Airway epithelial cell (primary cell): Measurements from ENCODE around the gene KRTAP20-4. TPM values are rescaled to one million over a fixed set of nuclear protein-coding genes. Genes with fewer than 3 reads are reported as not detected.

ENCODE experiments used
- total RNA-seq: library from RNA; depleted of rRNA; stranded (reverse); fragments of >200 nt; gene quantifications from 2 replicates; pipeline ENCODE4 v1.2.3, GENCODE V29; 2015

The KRTAP20-4 gene
- total RNA-seq: not detected in 2 replicates

GRCh38 chr21:30620522-30620921 lies at the start of gene KRTAP20-4:
Gene KRTAP20-4 (plus strand): TSS chr21:30620627.

GRCh38 chr21:30590297-30590696 lies 30.1 kb upstream of the KRTAP20-4 start, which contains the start of gene KRTAP22-2:
Gene KRTAP22-2 (minus strand): TSS chr21:30590397.

GRCh38 chr21:30592140-30592539 lies 28.3 kb upstream of the KRTAP20-4 start, which contains the start of gene KRTAP6-3:
Gene KRTAP6-3 (plus strand): TSS chr21:30592440. CDS start chr21:30592446, 6 bp downstream.

GRCh38 chr21:30598802-30599201 lies 21.6 kb upstream of the KRTAP20-4 start, which contains the start of gene KRTAP6-2:
Gene KRTAP6-2 (minus strand): TSS chr21:30598902. CDS start chr21:30598874, 28 bp downstream.

GRCh38 chr21:30600787-30601186 lies 19.6 kb upstream of the KRTAP20-4 start, which contains the start of gene KRTAP22-1:
Gene KRTAP22-1 (plus strand): TSS chr21:30601087.

GRCh38 chr21:30613836-30614235 lies 6.6 kb upstream of the KRTAP20-4 start, which contains the start of gene KRTAP6-1:
Gene KRTAP6-1 (minus strand): TSS chr21:30613930. CDS start chr21:30613904, 26 bp downstream.

GRCh38 chr21:30616125-30616524 lies 4.3 kb upstream of the KRTAP20-4 start, which contains the start of gene KRTAP20-1:
Gene KRTAP20-1 (plus strand): TSS chr21:30616425. CDS start chr21:30616455, 30 bp downstream.

GRCh38 chr21:30634906-30635305 lies 14.5 kb downstream of the KRTAP20-4 start, which contains the start of gene KRTAP20-2:
Gene KRTAP20-2 (plus strand): TSS chr21:30635206. CDS start chr21:30635264, 58 bp downstream.

GRCh38 chr21:30642564-30642963 lies 22.1 kb downstream of the KRTAP20-4 start, which contains the start of gene KRTAP20-3:
Gene KRTAP20-3 (plus strand): TSS chr21:30642864.

Other genes with a start within 250 kb of the KRTAP20-4 start
- not detected in 2 replicates for gene KRTAP13-2, start 248.4 kb upstream of the KRTAP20-4 start, total RNA-seq
- not detected in 2 replicates for gene KRTAP13-1, start 224.6 kb upstream of the KRTAP20-4 start, total RNA-seq
- gene KRTAP13-3, start 194.7 kb upstream of the KRTAP20-4 start, total RNA-seq: not detected in 2 replicates
- not detected in 2 replicates for gene KRTAP13-4, start 190.4 kb upstream of the KRTAP20-4 start, total RNA-seq
- gene KRTAP15-1, start 180.4 kb upstream of the KRTAP20-4 start, total RNA-seq: not detected in 2 replicates
- not detected in 2 replicates for gene KRTAP19-1, start 140.3 kb upstream of the KRTAP20-4 start, total RNA-seq
- not detected in 2 replicates for gene KRTAP19-2, start 133.2 kb upstream of the KRTAP20-4 start, total RNA-seq
- gene KRTAP19-3, start 128.6 kb upstream of the KRTAP20-4 start, total RNA-seq: not detected in 2 replicates
- not detected in 2 replicates for gene KRTAP19-4, start 123.5 kb upstream of the KRTAP20-4 start, total RNA-seq
- not detected in 2 replicates for gene KRTAP19-5, start 118.5 kb upstream of the KRTAP20-4 start, total RNA-seq
- gene KRTAP19-6, start 78.8 kb upstream of the KRTAP20-4 start, total RNA-seq: not detected in 2 replicates
- not detected in 2 replicates for gene KRTAP19-7, start 59.3 kb upstream of the KRTAP20-4 start, total RNA-seq
- gene KRTAP22-2, start 30.2 kb upstream of the KRTAP20-4 start, total RNA-seq: not detected in 2 replicates
- not detected in 2 replicates for gene KRTAP6-3, start 28.2 kb upstream of the KRTAP20-4 start, total RNA-seq
- not detected in 2 replicates for gene KRTAP6-2, start 21.7 kb upstream of the KRTAP20-4 start, total RNA-seq
- not detected in 2 replicates for gene KRTAP22-1, start 19.5 kb upstream of the KRTAP20-4 start, total RNA-seq
- gene KRTAP6-1, start 6.7 kb upstream of the KRTAP20-4 start, total RNA-seq: not detected in 2 replicates
- gene KRTAP20-1, start 4.2 kb upstream of the KRTAP20-4 start, total RNA-seq: not detected in 2 replicates
- not detected in 2 replicates for gene KRTAP20-2, start 14.6 kb downstream of the KRTAP20-4 start, total RNA-seq
- gene KRTAP20-3, start 22.2 kb downstream of the KRTAP20-4 start, total RNA-seq: not detected in 2 replicates
- gene KRTAP21-3, start 98.2 kb downstream of the KRTAP20-4 start, total RNA-seq: not detected in 2 replicates
- gene KRTAP21-2, start 126.6 kb downstream of the KRTAP20-4 start, total RNA-seq: not detected in 2 replicates
- gene KRTAP21-1, start 134.8 kb downstream of the KRTAP20-4 start, total RNA-seq: not detected in 2 replicates
- gene KRTAP8-1, start 192.6 kb downstream of the KRTAP20-4 start, total RNA-seq: not detected in 2 replicates
- gene KRTAP7-1, start 209.1 kb downstream of the KRTAP20-4 start, total RNA-seq: not detected in 2 replicates